Liver (tissue), 9 donors: ENCODE measurements around the gene GNAO1. TPM values are rescaled to one million over a fixed set of nuclear protein-coding genes. Genes with fewer than 3 reads are reported as not detected.

Experiments used
- DNase-seq: peaks from one replicate; pipeline ENCODE4 v3.0.0-alpha.2; 2017; ENCODE audit warnings: low spot score
- H3K27ac ChIP-seq, 2 donors: one replicate each; pipeline ENCODE4 v1.7.0; 2013; ENCODE audit warnings: inconsistent platforms in 2 of 2, low read length in 2 of 2, control low read depth in 1 of 2, low read depth in 1 of 2, mild to moderate bottlenecking in 1 of 2
- H3K27me3 ChIP-seq, 4 donors: one replicate each; pipeline versions ENCODE4 v1.6.1 to v1.7.0; 2013; ENCODE audit warnings: low read length in 3 of 4, inconsistent platforms in 1 of 4, mild to moderate bottlenecking in 1 of 4, moderate library complexity in 1 of 4; ENCODE audit not compliant: control insufficient read depth in 4 of 4, insufficient read depth in 4 of 4
- H3K36me3 ChIP-seq, 4 donors: one replicate each; pipeline versions ENCODE4 v1.6.1 to v1.7.0; 2013; ENCODE audit warnings: low read length in 3 of 4, mild to moderate bottlenecking in 3 of 4, low read depth in 1 of 4, moderate library complexity in 1 of 4; ENCODE audit not compliant: control insufficient read depth in 4 of 4, insufficient read depth in 3 of 4
- H3K4me1 ChIP-seq, 4 donors: one replicate each; pipeline versions ENCODE4 v1.6.1 to v1.7.0; 2013; ENCODE audit warnings: low read length in 3 of 4, mild to moderate bottlenecking in 3 of 4, moderate library complexity in 1 of 4; ENCODE audit not compliant: control insufficient read depth in 4 of 4, insufficient read depth in 4 of 4
- H3K4me3 ChIP-seq, 3 donors: one replicate each; pipeline versions ENCODE4 v1.6.1 to v1.7.0; 2013; ENCODE audit warnings: low read length in 3 of 3, control low read depth in 1 of 3, low read depth in 1 of 3, mild to moderate bottlenecking in 1 of 3
- H3K9ac ChIP-seq, 2 donors: one replicate each; pipeline ENCODE4 v1.7.0; 2013; ENCODE audit warnings: low read length in 2 of 2, mild to moderate bottlenecking in 2 of 2, moderate library complexity in 2 of 2, control low read depth in 1 of 2, low read depth in 1 of 2
- H3K9me3 ChIP-seq, 4 donors: one replicate each; pipeline versions ENCODE4 v1.6.1 to v1.7.0; 2013; ENCODE audit warnings: low read length in 3 of 4; ENCODE audit not compliant: control insufficient read depth in 4 of 4
- ATF3 ChIP-seq: IDR thresholded peaks from 2 replicates; pipeline ENCODE4 v1.6.1; 2016; ENCODE audit warnings: antibody characterized with exemption
- EGR1 ChIP-seq, 2 donors: IDR thresholded peaks; 2 replicates each; pipeline ENCODE4 v1.6.1; 2016 to 2018; ENCODE audit warnings: antibody characterized with exemption in 2 of 2, low read depth in 2 of 2
- FOXA1 ChIP-seq: IDR thresholded peaks from 2 replicates; pipeline ENCODE4 v1.6.1; 2016; ENCODE audit warnings: antibody characterized with exemption
- GABPA ChIP-seq, 2 donors: IDR thresholded peaks in 1 of 2; conservative IDR thresholded peaks in 1 of 2; 2 replicates each; pipeline ENCODE4 v1.6.1; 2016; ENCODE audit warnings: antibody characterized with exemption in 2 of 2, mild to moderate bottlenecking in 1 of 2, moderate library complexity in 1 of 2
- HNF4A ChIP-seq, 2 donors: conservative IDR thresholded peaks; 2 replicates each; pipeline ENCODE4 v1.6.1; 2016; ENCODE audit warnings: antibody characterized with exemption in 2 of 2, mild to moderate bottlenecking in 2 of 2
- HNF4G ChIP-seq: IDR thresholded peaks from 2 replicates; pipeline ENCODE4 v1.6.1; 2016; ENCODE audit warnings: antibody characterized with exemption
- JUND ChIP-seq, 2 donors: IDR thresholded peaks; 2 replicates each; pipeline ENCODE4 v1.6.1; 2016; ENCODE audit warnings: antibody characterized with exemption in 2 of 2
- MAX ChIP-seq: IDR thresholded peaks from 2 replicates; pipeline ENCODE4 v1.6.1; 2016; ENCODE audit warnings: antibody characterized with exemption
- NR2F2 ChIP-seq: IDR thresholded peaks from 2 replicates; pipeline ENCODE4 v1.6.1; 2016; ENCODE audit warnings: antibody characterized with exemption
- RAD21 ChIP-seq, 2 donors: IDR thresholded peaks; 2 replicates each; pipeline ENCODE4 v1.6.1; 2016; ENCODE audit warnings: antibody characterized with exemption in 2 of 2, mild to moderate bottlenecking in 2 of 2
- REST ChIP-seq: IDR thresholded peaks from 2 replicates; pipeline ENCODE4 v1.6.1; 2016; ENCODE audit warnings: antibody characterized with exemption, mild to moderate bottlenecking
- RXRA ChIP-seq, 2 donors: IDR thresholded peaks; 2 replicates each; pipeline ENCODE4 v1.6.1; 2017 to 2018; ENCODE audit warnings: antibody characterized with exemption in 2 of 2, mild to moderate bottlenecking in 1 of 2
- SP1 ChIP-seq: IDR thresholded peaks from 2 replicates; pipeline ENCODE4 v1.6.1; 2018; ENCODE audit warnings: antibody characterized with exemption, mild to moderate bottlenecking
- TAF1 ChIP-seq: conservative IDR thresholded peaks from 2 replicates; pipeline ENCODE4 v1.6.1; 2016; ENCODE audit warnings: antibody characterized with exemption, mild to moderate bottlenecking
- YY1 ChIP-seq: IDR thresholded peaks from 2 replicates; pipeline ENCODE4 v1.6.1; 2016; ENCODE audit warnings: antibody characterized with exemption, mild to moderate bottlenecking
- ZBTB33 ChIP-seq: IDR thresholded peaks from 2 replicates; pipeline ENCODE4 v1.6.1; 2016; ENCODE audit warnings: antibody characterized with exemption
- WGBS: extraction: QIAGEN DNeasy Blood & Tissue Kit; methylation state at CpG from one replicate; pipeline ENCODE4 v1.1.7; 2013; 5-methylcytosine and 5-hydroxymethylcytosine counted together
- polyA plus RNA-seq, 2 donors: library from polyadenylated mRNA; stranded (reverse) in 1 of 2; unstranded in 1 of 2; fragments of 200-250 nt in 1 of 2; fragments of >200 nt in 1 of 2; fragmentation: Nextera tagmentation in 1 of 2; extraction: Ambion mirVana in 1 of 2; gene quantifications; one replicate each; pipeline versions ENCODE4 v1.2.1 to v1.2.3, GENCODE V29; 2013 to 2015
- total RNA-seq, 2 donors: library from RNA; depleted of rRNA; stranded (reverse); fragments of >200 nt; gene quantifications; one replicate each; pipeline ENCODE4 v1.2.3, GENCODE V29; 2014
- donor health status: healthy.
- donor health status: healthy.
- donor health status: healthy.
- donor health status: healthy.
- donor health status: healthy.

The GNAO1 gene
- total and polyA plus RNA-seq, 4 donors, result 0.61 to 15.1 (median 7.0) TPM

GRCh38 chr16:56336711-56337110, 145.4 kb downstream of the GNAO1 start:
- H3K27ac ChIP-seq, result no peak overlapping the region
- peaks cover 0 to 59% (median 15%) of the 10 kb centered on the region in 4 donors for H3K36me3 ChIP-seq
- TF ChIP-seq JUND (IDR thresholded peaks at IDR 0.05) (no peak), TAF1 (no peak), SP1 (no peak), GABPA (IDR thresholded peaks at IDR 0.05 in 1 of 2, conservative IDR thresholded peaks at IDR 0.05 in 1 of 2) (no peak), EGR1 (IDR thresholded peaks at IDR 0.05; ENCODE audit: low read depth in 2 of 2) (no peak), ZBTB33 (no peak), MAX (no peak)
- H3K4me1 ChIP-seq, result peaks cover 0 to 7% (median 0%) of the 10 kb centered on the region in 4 donors
- no peaks in the 10 kb centered on the region for H3K27me3 ChIP-seq
- H3K9me3 ChIP-seq, result no peaks in the 10 kb centered on the region
- H3K9ac ChIP-seq, result no peak overlapping the region
- no peak for DNase-seq
- WGBS, result 95% methylated on average over 21 of the region's 21 CpGs
- H3K4me3 ChIP-seq, result no peak overlapping the region

- peaks cover 0 to 64% (median 16%) of the 10 kb centered on the region in 4 donors for H3K36me3 ChIP-seq
- WGBS, result 93% methylated on average over 11 of the region's 11 CpGs
- H3K27ac ChIP-seq, result no peak overlapping the region
- H3K27me3 ChIP-seq, result no peaks in the 10 kb centered on the region
- peaks cover 0 to 7% (median 0%) of the 10 kb centered on the region in 4 donors for H3K4me1 ChIP-seq
- no peak for DNase-seq
- H3K4me3 ChIP-seq, result no peak overlapping the region
- TF ChIP-seq GABPA (IDR thresholded peaks at IDR 0.05 in 1 of 2, conservative IDR thresholded peaks at IDR 0.05 in 1 of 2) (no peak), FOXA1 (no peak)
- H3K9me3 ChIP-seq, result no peaks in the 10 kb centered on the region
- H3K9ac ChIP-seq, result no peak overlapping the region
Measured at GRCh38 chr16:56337131-56337857, 146.0 kb downstream of the GNAO1 start.

- Histone ChIP-seq H3K27ac (no peak overlapping the region), H3K4me3 (no peak overlapping the region), H3K9ac (no peak overlapping the region), H3K9me3 (no peaks in the 10 kb centered on the region), H3K4me1 (peaks cover 0 to 7% (median 0%) of the 10 kb centered on the region in 4 donors), H3K36me3 (peaks cover 0 to 68% (median 17%) of the 10 kb centered on the region in 4 donors), H3K27me3 (no peaks in the 10 kb centered on the region)
- 96% methylated on average over 11 of the region's 11 CpGs for WGBS
- DNase-seq, result no peak
- TF ChIP-seq JUND (IDR thresholded peaks at IDR 0.05) (no peak), NR2F2 (no peak), RAD21 (IDR thresholded peaks at IDR 0.05) (no peak), ATF3 (no peak), FOXA1 (no peak), RXRA (IDR thresholded peaks at IDR 0.05) (no peak), MAX (no peak), GABPA (IDR thresholded peaks at IDR 0.05 in 1 of 2, conservative IDR thresholded peaks at IDR 0.05 in 1 of 2) (no peak), HNF4A (conservative IDR thresholded peaks at IDR 0.05) (no peak), EGR1 (IDR thresholded peaks at IDR 0.05; ENCODE audit: low read depth in 2 of 2) (no peak), SP1 (no peak), YY1 (no peak), REST (no peak), ZBTB33 (no peak), TAF1 (no peak), HNF4G (no peak)
Measured at GRCh38 chr16:56337858-56338325, 146.6 kb downstream of the GNAO1 start.
